GM06990 (cell line): Measurements from ENCODE around the gene LDB3.

Source experiments
- DNase-seq: peaks from one replicate; pipeline ENCODE4 v3.0.0-alpha.2; 2011; ENCODE audit not compliant: insufficient read length; ENCODE audit errors: extremely low read depth
- H3K27me3 ChIP-seq: replicated peaks from 2 replicates; pipeline ENCODE4 v1.6.0; 2011; ENCODE audit warnings: low read length; ENCODE audit not compliant: control insufficient read depth, insufficient read depth
- H3K36me3 ChIP-seq: 2 replicates; pipeline ENCODE4 v1.5.1; 2011; ENCODE audit warnings: low read length; ENCODE audit not compliant: control insufficient read depth, insufficient read depth
- H3K4me3 ChIP-seq: replicated peaks from 2 replicates; pipeline ENCODE4 v1.5.1; 2011; ENCODE audit warnings: low read depth, mild to moderate bottlenecking, control low read depth, low read length
- TF ChIP-seq, protein P1 (sequence below): IDR thresholded peaks from 2 replicates; pipeline ENCODE4 v1.5.1; 2011; ENCODE audit warnings: low read length, control low read depth, mild to moderate bottlenecking, inconsistent platforms; ENCODE audit not compliant: insufficient read depth, poor library complexity, severe bottlenecking

Gene LDB3

DNA sequence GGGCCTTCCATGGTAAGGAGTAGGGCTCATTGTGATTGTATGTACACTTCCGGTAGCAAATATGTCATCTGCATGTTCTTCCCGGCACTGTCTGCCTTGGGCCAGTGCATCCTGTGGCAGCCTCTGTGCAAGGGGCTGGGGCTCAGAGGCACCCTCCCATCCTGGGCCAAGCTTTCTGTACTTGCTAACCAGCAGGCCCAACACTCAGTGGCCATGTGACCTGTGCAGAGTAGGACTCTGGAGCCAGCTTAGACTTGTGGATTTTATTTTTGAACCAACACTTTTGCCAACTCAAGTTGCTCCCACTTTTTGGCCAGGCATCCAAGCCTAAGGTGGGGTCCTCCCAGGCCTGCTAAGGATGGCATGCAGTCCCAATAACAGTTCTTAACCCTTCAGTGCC is 25.0 kb downstream of the LDB3 start:
- Histone ChIP-seq H3K36me3 (no peaks in the 10 kb centered on the region), H3K4me3 (no peak overlapping the region), H3K27me3 (no peaks in the 10 kb centered on the region; the same call in 1 of the 2 replicates)
- no peak for DNase-seq
- TF ChIP-seq, protein P1, sequence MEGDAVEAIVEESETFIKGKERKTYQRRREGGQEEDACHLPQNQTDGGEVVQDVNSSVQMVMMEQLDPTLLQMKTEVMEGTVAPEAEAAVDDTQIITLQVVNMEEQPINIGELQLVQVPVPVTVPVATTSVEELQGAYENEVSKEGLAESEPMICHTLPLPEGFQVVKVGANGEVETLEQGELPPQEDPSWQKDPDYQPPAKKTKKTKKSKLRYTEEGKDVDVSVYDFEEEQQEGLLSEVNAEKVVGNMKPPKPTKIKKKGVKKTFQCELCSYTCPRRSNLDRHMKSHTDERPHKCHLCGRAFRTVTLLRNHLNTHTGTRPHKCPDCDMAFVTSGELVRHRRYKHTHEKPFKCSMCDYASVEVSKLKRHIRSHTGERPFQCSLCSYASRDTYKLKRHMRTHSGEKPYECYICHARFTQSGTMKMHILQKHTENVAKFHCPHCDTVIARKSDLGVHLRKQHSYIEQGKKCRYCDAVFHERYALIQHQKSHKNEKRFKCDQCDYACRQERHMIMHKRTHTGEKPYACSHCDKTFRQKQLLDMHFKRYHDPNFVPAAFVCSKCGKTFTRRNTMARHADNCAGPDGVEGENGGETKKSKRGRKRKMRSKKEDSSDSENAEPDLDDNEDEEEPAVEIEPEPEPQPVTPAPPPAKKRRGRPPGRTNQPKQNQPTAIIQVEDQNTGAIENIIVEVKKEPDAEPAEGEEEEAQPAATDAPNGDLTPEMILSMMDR = no peak

DNA sequence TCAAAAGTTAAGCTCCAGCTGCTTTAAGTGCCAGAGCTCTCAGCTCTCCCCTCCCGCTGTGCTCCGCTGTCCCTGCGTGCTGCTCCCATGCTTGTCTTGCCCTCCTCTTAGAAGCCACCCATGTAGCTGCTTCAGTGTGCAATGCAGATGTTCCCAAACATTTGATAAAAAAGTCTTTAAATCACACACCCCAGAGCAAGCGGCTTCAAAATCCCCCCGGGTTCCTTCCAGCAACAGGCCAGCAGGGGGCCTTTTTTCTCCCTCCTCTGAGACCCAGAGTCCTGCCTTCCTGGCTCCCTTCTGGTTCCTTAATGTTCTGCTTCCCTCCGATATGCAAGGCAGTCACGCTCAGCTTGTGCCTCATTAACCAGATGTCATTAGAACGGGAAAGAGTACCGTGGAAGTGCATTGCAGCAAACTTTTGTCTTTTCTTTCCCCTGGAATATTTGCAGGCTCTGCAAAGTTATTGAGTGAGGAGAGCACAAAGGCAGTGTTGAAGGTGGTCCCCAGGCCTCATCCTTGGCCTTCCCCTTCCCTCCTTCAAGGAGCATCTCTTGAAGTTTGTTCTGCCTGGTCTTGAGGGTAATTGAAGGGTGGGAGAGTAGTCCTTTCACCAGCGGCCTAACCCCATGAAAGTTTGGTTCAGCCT is 25.5 kb downstream of the LDB3 start:
- H3K36me3 ChIP-seq = no peaks in the 10 kb centered on the region
- DNase-seq = no peak
- TF ChIP-seq, protein P1 = peak; percentile 82
- no peak overlapping the region for H3K4me3 ChIP-seq
- H3K27me3 ChIP-seq = no peaks in the 10 kb centered on the region; the same call in 1 of the 2 replicates

DNA sequence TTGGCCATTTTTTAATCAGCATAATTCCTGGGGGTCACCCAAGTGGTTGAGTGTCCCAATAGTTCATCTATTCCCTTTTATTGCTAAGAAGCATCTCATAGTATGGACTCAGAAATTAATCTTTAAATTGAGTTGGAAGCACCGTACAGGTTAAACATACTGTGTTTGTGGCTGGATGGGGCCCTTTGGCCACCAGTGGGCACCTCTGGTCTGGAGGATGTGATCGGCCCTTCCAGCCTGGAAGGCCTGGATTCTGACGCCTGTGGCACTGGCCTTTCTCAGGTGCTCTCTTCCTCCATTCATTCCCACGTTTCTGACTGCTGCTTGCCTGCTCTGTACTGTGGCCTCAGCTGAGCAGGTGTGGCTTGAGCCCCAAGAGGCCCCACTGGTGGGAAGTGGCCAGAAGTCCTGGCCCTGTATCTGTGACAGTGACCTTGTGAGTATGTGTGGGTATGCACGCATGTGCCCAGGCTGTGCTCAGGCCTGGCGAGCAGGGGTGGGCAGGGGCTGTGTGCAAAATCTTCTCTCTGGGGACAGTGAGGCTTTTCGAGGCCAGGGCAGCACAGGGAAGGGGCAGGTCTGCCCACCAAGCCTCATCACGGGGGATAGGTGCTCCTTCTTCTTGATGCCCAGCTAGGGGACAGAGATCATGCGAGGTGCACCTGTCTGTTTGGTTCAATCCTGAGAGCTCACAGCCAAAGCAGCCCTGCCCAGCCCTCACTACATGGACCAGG is 30.1 kb downstream of the LDB3 start:
- no peaks in the 10 kb centered on the region for H3K36me3 ChIP-seq
- peaks cover 1% of the 10 kb centered on the region; the same call in 1 of the 2 replicates for H3K27me3 ChIP-seq
- no peak for DNase-seq
- H3K4me3 ChIP-seq = no peak overlapping the region
- TF ChIP-seq, protein P1 = no peak

DNA sequence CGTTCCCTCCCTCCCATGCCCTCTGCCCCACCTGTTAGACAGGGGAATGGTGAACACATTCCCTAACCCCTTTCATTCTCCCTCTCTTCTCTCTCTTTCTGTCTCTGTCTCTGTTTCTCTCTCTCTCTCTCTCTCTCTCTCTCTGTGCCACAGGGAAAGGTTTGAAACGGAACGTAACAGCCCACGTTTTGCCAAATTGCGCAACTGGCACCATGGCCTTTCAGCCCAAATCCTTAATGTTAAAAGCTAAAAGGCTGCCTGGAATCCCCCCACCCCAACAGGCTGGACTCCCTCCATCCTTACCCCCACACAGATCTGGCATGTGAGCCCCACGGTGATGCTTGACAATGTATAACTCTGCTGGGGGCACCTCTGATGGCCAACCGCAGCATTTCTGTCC is 30.8 kb downstream of the LDB3 start:
- TF ChIP-seq, protein P1 = no peak
- Histone ChIP-seq H3K36me3 (no peaks in the 10 kb centered on the region), H3K4me3 (no peak overlapping the region), H3K27me3 (peaks cover 1% of the 10 kb centered on the region; the same call in 1 of the 2 replicates)
- no peak for DNase-seq

DNA sequence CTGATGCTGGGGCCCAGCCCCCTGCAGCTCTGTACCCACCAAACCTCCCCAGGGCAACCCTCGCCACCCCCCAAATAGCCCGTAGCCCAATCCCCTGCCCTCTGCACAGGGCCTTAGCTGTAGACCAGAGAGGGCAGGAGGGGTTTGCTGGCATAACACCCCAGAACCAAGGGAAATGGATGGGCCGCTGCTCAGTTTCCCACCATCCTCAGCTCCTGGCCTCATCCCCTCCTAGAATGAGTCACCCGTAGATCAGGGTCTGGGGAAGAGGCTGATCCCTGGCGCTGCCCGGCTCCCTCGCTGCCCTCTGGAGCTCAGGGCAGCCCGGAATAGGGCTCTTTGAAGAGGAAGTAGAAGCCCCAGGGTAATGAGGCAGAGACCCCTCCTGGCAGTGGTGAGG is 31.2 kb downstream of the LDB3 start:
- peaks cover 1% of the 10 kb centered on the region; the same call in 1 of the 2 replicates for H3K27me3 ChIP-seq
- no peaks in the 10 kb centered on the region for H3K36me3 ChIP-seq
- no peak overlapping the region for H3K4me3 ChIP-seq
- TF ChIP-seq, protein P1 = no peak
- no peak for DNase-seq
